Measurements from ENCODE around the gene TP53BP2.

DNA sequence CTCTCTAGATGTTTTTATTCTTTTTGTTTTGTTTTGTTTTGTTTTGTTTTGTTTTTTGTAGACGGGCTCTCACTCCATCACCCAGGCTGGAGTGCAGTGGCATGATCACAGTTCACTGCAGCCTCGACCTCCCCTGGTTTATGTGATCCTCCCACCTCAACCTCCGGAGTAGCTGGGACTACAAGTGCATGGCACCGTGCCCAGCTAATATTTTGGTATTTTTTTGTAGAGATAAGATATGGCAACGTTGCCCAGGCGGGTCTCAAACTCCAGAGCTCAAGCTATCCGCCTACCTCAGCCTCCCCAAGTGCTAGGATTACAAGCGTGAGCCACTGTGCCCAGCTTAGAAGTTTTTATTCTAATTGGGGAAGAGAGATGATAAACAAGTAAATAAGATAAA lies 13.3 kb upstream of the TP53BP2 start:
- TF ChIP-seq, protein P1, sequence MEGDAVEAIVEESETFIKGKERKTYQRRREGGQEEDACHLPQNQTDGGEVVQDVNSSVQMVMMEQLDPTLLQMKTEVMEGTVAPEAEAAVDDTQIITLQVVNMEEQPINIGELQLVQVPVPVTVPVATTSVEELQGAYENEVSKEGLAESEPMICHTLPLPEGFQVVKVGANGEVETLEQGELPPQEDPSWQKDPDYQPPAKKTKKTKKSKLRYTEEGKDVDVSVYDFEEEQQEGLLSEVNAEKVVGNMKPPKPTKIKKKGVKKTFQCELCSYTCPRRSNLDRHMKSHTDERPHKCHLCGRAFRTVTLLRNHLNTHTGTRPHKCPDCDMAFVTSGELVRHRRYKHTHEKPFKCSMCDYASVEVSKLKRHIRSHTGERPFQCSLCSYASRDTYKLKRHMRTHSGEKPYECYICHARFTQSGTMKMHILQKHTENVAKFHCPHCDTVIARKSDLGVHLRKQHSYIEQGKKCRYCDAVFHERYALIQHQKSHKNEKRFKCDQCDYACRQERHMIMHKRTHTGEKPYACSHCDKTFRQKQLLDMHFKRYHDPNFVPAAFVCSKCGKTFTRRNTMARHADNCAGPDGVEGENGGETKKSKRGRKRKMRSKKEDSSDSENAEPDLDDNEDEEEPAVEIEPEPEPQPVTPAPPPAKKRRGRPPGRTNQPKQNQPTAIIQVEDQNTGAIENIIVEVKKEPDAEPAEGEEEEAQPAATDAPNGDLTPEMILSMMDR (IDR thresholded peaks at IDR 0.05; ENCODE audit: low read depth, low read length, missing input control): no peak
- TF ChIP-seq JUND (IDR thresholded peaks at IDR 0.05): no peak
- TF ChIP-seq, protein P2, sequence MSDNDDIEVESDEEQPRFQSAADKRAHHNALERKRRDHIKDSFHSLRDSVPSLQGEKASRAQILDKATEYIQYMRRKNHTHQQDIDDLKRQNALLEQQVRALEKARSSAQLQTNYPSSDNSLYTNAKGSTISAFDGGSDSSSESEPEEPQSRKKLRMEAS (IDR thresholded peaks at IDR 0.05): no peak
- no peak for TF ChIP-seq REST (IDR thresholded peaks at IDR 0.05)
- TF ChIP-seq GABPA (IDR thresholded peaks at IDR 0.05 in 1 of 2, conservative IDR thresholded peaks at IDR 0.05 in 1 of 2): no peak
- no peak for TF ChIP-seq EGR1 (IDR thresholded peaks at IDR 0.05; ENCODE audit: low read depth in 2 of 2)
- TF ChIP-seq FOXA1 (IDR thresholded peaks at IDR 0.05): no peak
- no peak for TF ChIP-seq SP1 (IDR thresholded peaks at IDR 0.05)
- no peak for TF ChIP-seq YY1 (IDR thresholded peaks at IDR 0.05)
- no peak for TF ChIP-seq TAF1 (conservative IDR thresholded peaks at IDR 0.05)
- no peak for TF ChIP-seq FOXA2 (IDR thresholded peaks at IDR 0.05)
- no peak for TF ChIP-seq RAD21 (IDR thresholded peaks at IDR 0.05)
- TF ChIP-seq, protein P3, sequence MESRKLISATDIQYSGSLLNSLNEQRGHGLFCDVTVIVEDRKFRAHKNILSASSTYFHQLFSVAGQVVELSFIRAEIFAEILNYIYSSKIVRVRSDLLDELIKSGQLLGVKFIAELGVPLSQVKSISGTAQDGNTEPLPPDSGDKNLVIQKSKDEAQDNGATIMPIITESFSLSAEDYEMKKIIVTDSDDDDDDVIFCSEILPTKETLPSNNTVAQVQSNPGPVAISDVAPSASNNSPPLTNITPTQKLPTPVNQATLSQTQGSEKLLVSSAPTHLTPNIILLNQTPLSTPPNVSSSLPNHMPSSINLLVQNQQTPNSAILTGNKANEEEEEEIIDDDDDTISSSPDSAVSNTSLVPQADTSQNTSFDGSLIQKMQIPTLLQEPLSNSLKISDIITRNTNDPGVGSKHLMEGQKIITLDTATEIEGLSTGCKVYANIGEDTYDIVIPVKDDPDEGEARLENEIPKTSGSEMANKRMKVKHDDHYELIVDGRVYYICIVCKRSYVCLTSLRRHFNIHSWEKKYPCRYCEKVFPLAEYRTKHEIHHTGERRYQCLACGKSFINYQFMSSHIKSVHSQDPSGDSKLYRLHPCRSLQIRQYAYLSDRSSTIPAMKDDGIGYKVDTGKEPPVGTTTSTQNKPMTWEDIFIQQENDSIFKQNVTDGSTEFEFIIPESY (IDR thresholded peaks at IDR 0.05): no peak

Measured in liver (tissue), 3 donors.